ENCODE measurements around the gene ERMARD. TPM values are rescaled to one million over a fixed set of nuclear protein-coding genes. Genes with fewer than 3 reads are reported as not detected.

Gene ERMARD
- total RNA-seq, 1 experiment from 2014 or later = 25.3 TPM

- Mint-ChIP-seq H3K27me3 (ENCODE audit: insufficient read depth, unreplicated experiment) (no peaks in the 10 kb centered on the region), H3K27ac (ENCODE audit: unreplicated experiment) (no peak overlapping the region), H3K9me3 (ENCODE audit: unreplicated experiment) (peaks cover 5% of the 10 kb centered on the region), H3K4me3 (ENCODE audit: unreplicated experiment) (no peak overlapping the region), H3K4me1 (ENCODE audit: low read depth, unreplicated experiment) (no peaks in the 10 kb centered on the region), H3K36me3 (ENCODE audit: insufficient read depth, unreplicated experiment) (no peaks in the 10 kb centered on the region)
- no peaks in the 10 kb centered on the region for H3K27me3 ChIP-seq (replicated peaks; ENCODE audit: control insufficient read depth, insufficient read depth, low read length)
- TF ChIP-seq CTCF (IDR thresholded peaks at IDR 0.05; ENCODE audit: insufficient read depth in 1 of 2, low read depth in 1 of 2, low read length in 1 of 2, severe bottlenecking in 1 of 2, unreplicated experiment in 1 of 2) = no peak
- H3K4me1 ChIP-seq = no peaks in the 10 kb centered on the region
- CTCF ChIA-PET = no interaction called here
- H3K9me3 ChIP-seq = 0 out of 2 replicates have a peak, but pooled peaks cover 6% of the 10 kb centered on the region
- no peaks in the 10 kb centered on the region for H3K36me3 ChIP-seq (ENCODE audit: control insufficient read depth, insufficient read depth, low read length)
- no peak overlapping the region for H3K4me3 ChIP-seq (ENCODE audit: low read depth, low read length)
- POLR2A ChIA-PET = no interaction called here
- intact Hi-C loops (cut with micrococcal nuclease; ENCODE audit: unreplicated experiment) = no loop called here
- no TSS peak for BruUV-seq (replicated peaks)
- no peak for DNase-seq
These were observed 10.1 kb upstream of the ERMARD start for GRCh38 chr6:169741344-169741743.

GRCh38 chr6:169745405-169745804 lies 6.0 kb upstream of the ERMARD start:
- Mint-ChIP-seq H3K4me3 (ENCODE audit: unreplicated experiment) (no peak overlapping the region), H3K9me3 (ENCODE audit: unreplicated experiment) (peaks cover 8% of the 10 kb centered on the region), H3K27ac (ENCODE audit: unreplicated experiment) (no peak overlapping the region), H3K4me1 (ENCODE audit: low read depth, unreplicated experiment) (no peaks in the 10 kb centered on the region), H3K36me3 (ENCODE audit: insufficient read depth, unreplicated experiment) (no peaks in the 10 kb centered on the region), H3K27me3 (ENCODE audit: insufficient read depth, unreplicated experiment) (no peaks in the 10 kb centered on the region)
- Histone ChIP-seq H3K9me3 (0 out of 2 replicates have a peak, but pooled peaks cover 6% of the 10 kb centered on the region), H3K27me3 (replicated peaks; ENCODE audit: control insufficient read depth, insufficient read depth, low read length) (no peaks in the 10 kb centered on the region), H3K4me1 (0 out of 2 replicates have a peak, but pooled peaks cover 3% of the 10 kb centered on the region), H3K36me3 (ENCODE audit: control insufficient read depth, insufficient read depth, low read length) (no peaks in the 10 kb centered on the region), H3K4me3 (ENCODE audit: low read depth, low read length) (no peak overlapping the region)
- POLR2A ChIA-PET = no interaction called here
- no peak for TF ChIP-seq CTCF (IDR thresholded peaks at IDR 0.05; ENCODE audit: insufficient read depth in 1 of 2, low read depth in 1 of 2, low read length in 1 of 2, severe bottlenecking in 1 of 2, unreplicated experiment in 1 of 2)
- no peak for DNase-seq
- BruUV-seq (replicated peaks) = no TSS peak
- CTCF ChIA-PET = no interaction called here
- intact Hi-C loops (cut with micrococcal nuclease; ENCODE audit: unreplicated experiment) = no loop called here

GRCh38 chr6:169746556-169746955 lies 4.9 kb upstream of the ERMARD start:
- 0 out of 2 replicates have a peak, but pooled peaks cover 4% of the 10 kb centered on the region for H3K4me1 ChIP-seq
- H3K4me3 Mint-ChIP-seq (ENCODE audit: unreplicated experiment) = no peak overlapping the region
- H3K36me3 ChIP-seq (ENCODE audit: control insufficient read depth, insufficient read depth, low read length) = no peaks in the 10 kb centered on the region
- H3K9me3 Mint-ChIP-seq (ENCODE audit: unreplicated experiment) = peaks cover 8% of the 10 kb centered on the region
- POLR2A ChIA-PET = no interaction called here
- no peaks in the 10 kb centered on the region for H3K4me1 Mint-ChIP-seq (ENCODE audit: low read depth, unreplicated experiment)
- BruUV-seq (replicated peaks) = no TSS peak
- intact Hi-C loops (cut with micrococcal nuclease; ENCODE audit: unreplicated experiment) = no loop called here
- no peak overlapping the region for H3K4me3 ChIP-seq (ENCODE audit: low read depth, low read length)
- TF ChIP-seq CTCF (IDR thresholded peaks at IDR 0.05; ENCODE audit: insufficient read depth in 1 of 2, low read depth in 1 of 2, low read length in 1 of 2, severe bottlenecking in 1 of 2, unreplicated experiment in 1 of 2) = no peak
- H3K36me3 Mint-ChIP-seq (ENCODE audit: insufficient read depth, unreplicated experiment) = peaks cover 6% of the 10 kb centered on the region
- H3K27me3 ChIP-seq (replicated peaks; ENCODE audit: control insufficient read depth, insufficient read depth, low read length) = no peaks in the 10 kb centered on the region
- no peak for DNase-seq
- CTCF ChIA-PET = no interaction called here
- 0 out of 2 replicates have a peak, but pooled peaks cover 6% of the 10 kb centered on the region for H3K9me3 ChIP-seq
- no peaks in the 10 kb centered on the region for H3K27me3 Mint-ChIP-seq (ENCODE audit: insufficient read depth, unreplicated experiment)
- H3K27ac Mint-ChIP-seq (ENCODE audit: unreplicated experiment) = no peak overlapping the region

All from Caco-2 (cell line).